ENCODE results near the gene CFAP20. TPM values are rescaled to one million over a fixed set of nuclear protein-coding genes. Genes with fewer than 3 reads are reported as not detected.

Gene CFAP20
- total RNA-seq (10 to 100 TPM; 26.0 to 27.6 TPM), polyA plus RNA-seq (ENCODE audit: insufficient read length in 6 of 6) (10 to 100 TPM; 66.4 to 86.5 (median 76.7) TPM)
- long read RNA-seq, donor 1, transcript CFAP20-201 (6 exons, 1,354 nt) = major isoform, 44 of 96 reads
- long read RNA-seq, donor 1, transcript CFAP20-204 (3 exons, 481 nt) = minor isoform, 11 of 96 reads
- long read RNA-seq, donor 1, partial matches to known transcripts = 38 of 96 reads
- long read RNA-seq, donor 1, other reads (novel, unspliced or antisense) = 0 of 96 reads
- long read RNA-seq, donor 2, transcript CFAP20-201 (6 exons, 1,354 nt) = major isoform, 31 of 63 reads
- long read RNA-seq, donor 2, partial matches to known transcripts = 27 of 63 reads
- long read RNA-seq, donor 2, other reads (novel, unspliced or antisense) = 0 of 63 reads
- long read RNA-seq, donor 3, transcript CFAP20-201 (6 exons, 1,354 nt) = major isoform, 19 of 29 reads
- long read RNA-seq, donor 3, partial matches to known transcripts = 10 of 29 reads
- long read RNA-seq, donor 3, other reads (novel, unspliced or antisense) = 0 of 29 reads
- long read RNA-seq, donor 4, transcript CFAP20-201 (6 exons, 1,354 nt) = major isoform, 21 of 23 reads
- long read RNA-seq, donor 4, partial matches to known transcripts = 0 of 23 reads
- long read RNA-seq, donor 4, other reads (novel, unspliced or antisense) = 2 of 23 reads
- long read RNA-seq, donor 5, transcript CFAP20-204 (3 exons, 481 nt) = minor isoform, 6 of 66 reads
- long read RNA-seq, donor 5, transcript CFAP20-201 (6 exons, 1,354 nt) = major isoform, 23 of 66 reads
- long read RNA-seq, donor 5, partial matches to known transcripts = 36 of 66 reads
- long read RNA-seq, donor 5, other reads (novel, unspliced or antisense) = 0 of 66 reads
- long read RNA-seq, donor 6, transcript CFAP20-201 (6 exons, 1,354 nt) = major isoform, 32 of 53 reads
- long read RNA-seq, donor 6, partial matches to known transcripts = 17 of 53 reads
- long read RNA-seq, donor 6, other reads (novel, unspliced or antisense) = 0 of 53 reads
- long read RNA-seq, donor 7, transcript CFAP20-201 (6 exons, 1,354 nt) = major isoform, 18 of 22 reads
- long read RNA-seq, donor 7, partial matches to known transcripts = 0 of 22 reads
- long read RNA-seq, donor 7, other reads (novel, unspliced or antisense) = 0 of 22 reads
- long read RNA-seq, donor 8, transcript CFAP20-201 (6 exons, 1,354 nt) = major isoform, 17 of 27 reads
- long read RNA-seq, donor 8, partial matches to known transcripts = 8 of 27 reads
- long read RNA-seq, donor 8, other reads (novel, unspliced or antisense) = 0 of 27 reads
- long read RNA-seq, donor 9, partial matches to known transcripts = 0 of 1 reads
- long read RNA-seq, donor 9, other reads (novel, unspliced or antisense) = 0 of 1 reads
- long read RNA-seq, donor 10, transcript CFAP20-201 (6 exons, 1,354 nt) = major isoform, 30 of 32 reads
- long read RNA-seq, donor 10, partial matches to known transcripts = 0 of 32 reads
- long read RNA-seq, donor 10, other reads (novel, unspliced or antisense) = 1 of 32 reads
- long read RNA-seq, donor 11 = 0 reads
- long read RNA-seq, donor 12, transcript CFAP20-201 (6 exons, 1,354 nt) = major isoform, 21 of 43 reads
- long read RNA-seq, donor 12, partial matches to known transcripts = 17 of 43 reads
- long read RNA-seq, donor 12, other reads (novel, unspliced or antisense) = 0 of 43 reads

- DNase-seq (peak; percentile 98 to 99 (median 98)), ATAC-seq (peak; percentile 97)
- H3K27ac ChIP-seq = peak within 1 kb of the TSS; percentile 85 to 90
- no peak for TF ChIP-seq CTCF (IDR thresholded peaks at IDR 0.05)
- peak within 1 kb of the TSS; percentile 81 to 86 for H3K4me3 ChIP-seq
- no peaks in the 10 kb centered on the region for H3K36me3 ChIP-seq
- H3K27me3 ChIP-seq = no peaks in the 10 kb centered on the region
- no peaks in the 10 kb centered on the region for H3K9me3 ChIP-seq
- intact Hi-C loops (cut with DNase I) = loop anchor here in 1 of 2 donors (10.0 kb wide), 1 partner anchor 105 kb away; the partner anchor contains the start of gene MMP15
- peaks cover 21 to 40% of the 10 kb centered on the region in 2 donors for H3K4me1 ChIP-seq
Observed at GRCh38 chr16:58129097-58129936, at the start of gene CFAP20. Gene CFAP20 (minus strand): TSS chr16:58129381. CDS start chr16:58129115, 266 bp downstream.

- no peaks in the 10 kb centered on the region for H3K4me1 ChIP-seq
- ATAC-seq (no peak), DNase-seq (no peak)
- H3K4me3 ChIP-seq = no peak overlapping the region
- peaks cover 0 to 66% of the 10 kb centered on the region in 2 donors for H3K36me3 ChIP-seq
- H3K9me3 ChIP-seq = no peaks in the 10 kb centered on the region
- no peaks in the 10 kb centered on the region for H3K27me3 ChIP-seq
- intact Hi-C loops (cut with DNase I) = no loop called here
- TF ChIP-seq CTCF (IDR thresholded peaks at IDR 0.05) = no peak
- H3K27ac ChIP-seq = no peak overlapping the region
Observed at GRCh38 chr16:58177353-58177710, 48.2 kb upstream of the CFAP20 start.

- peaks cover 0 to 66% of the 10 kb centered on the region in 2 donors for H3K36me3 ChIP-seq
- intact Hi-C loops (cut with DNase I) = no loop called here
- H3K9me3 ChIP-seq = no peaks in the 10 kb centered on the region
- H3K4me1 ChIP-seq = no peaks in the 10 kb centered on the region
- no peak overlapping the region for H3K4me3 ChIP-seq
- no peak overlapping the region for H3K27ac ChIP-seq
- no peaks in the 10 kb centered on the region for H3K27me3 ChIP-seq
- DNase-seq (no peak), ATAC-seq (no peak)
- TF ChIP-seq CTCF (IDR thresholded peaks at IDR 0.05) = no peak
Observed at GRCh38 chr16:58176608-58177352, 47.6 kb upstream of the CFAP20 start.

All from left lung (tissue), 14 donors.